Activated gamma-delta T cell (primary cell): ENCODE results near the gene MAML3.

Experiments
- DNase-seq: peaks from one replicate; lab custom pipeline; 2025; lab: John Stamatoyannopoulos, UW

MAML3 gene

DNA sequence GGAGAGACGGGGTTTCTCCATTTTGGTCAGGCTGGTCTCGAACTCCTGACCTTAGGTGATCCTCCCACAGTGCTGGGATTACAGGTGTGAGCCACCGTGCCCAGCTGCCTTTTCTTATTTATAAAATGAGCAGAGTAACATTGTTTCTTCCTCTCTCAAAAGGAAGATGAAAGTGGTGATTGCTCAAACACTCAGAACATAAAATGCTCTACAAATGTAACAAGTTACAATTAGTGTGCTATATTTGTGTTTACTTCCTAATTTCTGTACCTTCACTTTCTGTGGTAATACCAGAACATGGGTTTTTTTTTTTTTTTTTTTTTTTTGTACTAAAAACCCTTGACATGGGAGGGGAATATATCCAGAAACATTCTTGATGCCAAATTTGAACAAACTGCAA is 290.5 kb downstream of the MAML3 start:
- no peak for DNase-seq

DNA sequence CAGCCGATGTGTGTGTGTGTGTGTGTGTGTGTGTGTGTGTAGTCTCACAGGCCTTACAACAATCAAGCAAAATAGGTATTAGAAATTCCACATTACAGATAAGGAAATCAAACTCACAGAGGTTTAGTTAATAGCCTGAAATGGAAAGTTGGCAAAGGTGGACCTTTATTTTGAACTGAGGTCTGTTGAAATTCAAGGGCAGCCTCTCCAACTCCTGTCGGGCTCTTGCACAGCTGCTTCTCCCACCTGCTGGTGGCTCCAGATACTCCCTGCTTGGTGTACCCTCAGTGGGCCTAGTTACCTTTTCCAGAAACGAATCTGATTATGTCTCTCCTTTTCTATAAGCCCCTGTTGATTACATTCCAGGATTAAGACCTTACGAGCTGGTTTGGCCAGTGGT is 292.5 kb downstream of the MAML3 start:
- DNase-seq = no peak

DNA sequence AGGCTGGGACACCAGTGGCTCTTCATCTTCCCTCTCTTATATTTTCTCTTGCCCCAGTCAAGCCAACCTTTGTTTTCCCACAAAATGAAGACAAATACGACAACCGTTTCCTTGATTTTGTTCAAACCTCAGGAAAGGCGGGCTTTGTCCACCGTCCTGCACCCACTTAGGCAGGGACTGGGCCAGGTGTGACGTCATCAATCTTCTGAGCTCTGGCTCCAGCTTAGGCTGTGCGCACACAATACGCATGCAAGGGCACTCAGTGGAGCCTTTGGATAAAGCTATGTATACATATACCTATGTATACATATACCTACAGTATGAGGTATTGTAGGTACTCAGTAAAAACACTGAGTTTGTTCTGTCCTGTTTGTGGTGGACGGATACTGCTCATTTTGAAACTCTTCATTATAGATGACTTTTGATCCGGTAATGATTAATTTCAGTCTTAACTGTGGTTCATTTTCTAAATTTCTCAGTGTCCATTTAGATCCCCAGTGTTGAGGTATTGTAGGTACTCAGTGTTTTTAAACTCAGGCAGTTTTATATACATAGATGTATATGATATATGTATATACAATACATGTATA is 293.5 kb downstream of the MAML3 start:
- no peak for DNase-seq

DNA sequence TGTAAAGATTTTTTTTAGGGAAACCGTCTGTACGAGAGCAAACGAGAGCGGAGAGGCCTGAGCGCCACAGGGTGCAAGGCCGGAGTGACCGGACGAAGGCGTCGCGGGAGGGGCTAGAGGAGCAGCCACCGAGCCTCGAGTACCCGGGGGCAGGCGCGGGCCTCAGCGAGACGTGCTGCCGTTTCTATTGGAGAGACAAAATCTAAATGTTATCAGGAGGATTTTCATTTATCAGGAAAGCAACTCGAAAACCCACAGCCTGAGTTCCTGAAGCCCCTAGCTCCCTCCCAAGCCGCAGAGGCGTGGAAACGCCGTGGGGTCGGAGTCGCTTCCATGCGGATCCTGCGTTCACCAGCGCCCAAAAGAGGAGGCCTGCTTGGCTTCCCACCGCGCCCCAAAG is 294.1 kb downstream of the MAML3 start:
- DNase-seq = no peak

DNA sequence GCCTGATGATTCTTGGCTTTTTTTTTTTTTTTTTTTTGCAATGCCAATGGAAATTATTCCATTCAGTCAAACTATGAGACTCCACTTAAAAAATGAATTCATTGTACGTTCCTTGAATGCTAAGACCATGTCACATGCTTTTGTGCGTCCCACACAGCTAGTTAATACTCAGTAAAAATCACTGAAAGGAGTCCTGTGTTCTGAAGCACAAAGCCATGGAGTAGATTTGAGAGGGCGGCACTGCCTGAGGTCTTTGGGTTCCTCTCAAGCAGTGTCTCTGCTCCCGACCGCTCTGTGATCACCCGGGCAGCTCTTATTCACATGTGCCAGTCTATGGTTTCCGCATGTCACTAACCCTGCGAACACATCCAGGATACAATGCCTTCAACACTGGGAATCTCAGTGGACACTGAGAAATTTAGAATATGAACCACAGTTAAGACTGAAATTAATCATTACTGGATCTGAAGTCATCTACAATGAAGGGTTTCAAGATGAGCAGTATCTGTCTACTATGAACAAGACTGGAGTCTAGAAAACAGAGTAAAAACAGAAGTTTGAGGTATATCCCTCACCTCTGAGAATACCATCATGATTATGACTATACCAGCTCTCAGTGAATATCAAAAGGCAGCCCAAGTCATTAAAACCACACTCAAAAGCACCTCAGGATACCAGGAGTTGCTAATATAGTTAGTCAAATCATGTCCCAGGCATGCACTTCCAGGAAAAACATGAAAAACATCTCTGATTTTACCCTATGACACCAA is 295.4 kb downstream of the MAML3 start:
- no peak for DNase-seq

DNA sequence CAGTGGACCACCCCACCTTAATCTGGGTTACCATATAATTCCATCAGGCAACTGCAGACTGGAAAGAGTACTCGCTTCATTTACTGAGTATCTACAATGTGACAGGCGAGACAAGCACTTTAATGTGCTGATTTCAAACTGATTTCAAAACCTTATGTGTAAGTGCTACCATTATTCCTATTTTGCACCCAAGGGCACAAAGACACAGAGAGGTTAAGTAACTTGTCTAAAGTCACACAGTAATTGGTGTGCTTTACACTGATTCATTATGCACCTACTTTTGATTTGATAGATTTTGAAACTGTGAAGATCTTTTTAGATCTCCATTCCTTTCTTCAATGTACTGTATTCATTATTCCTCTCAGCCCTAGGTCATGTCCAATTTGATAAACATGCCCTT is 296.0 kb downstream of the MAML3 start:
- no peak for DNase-seq

DNA sequence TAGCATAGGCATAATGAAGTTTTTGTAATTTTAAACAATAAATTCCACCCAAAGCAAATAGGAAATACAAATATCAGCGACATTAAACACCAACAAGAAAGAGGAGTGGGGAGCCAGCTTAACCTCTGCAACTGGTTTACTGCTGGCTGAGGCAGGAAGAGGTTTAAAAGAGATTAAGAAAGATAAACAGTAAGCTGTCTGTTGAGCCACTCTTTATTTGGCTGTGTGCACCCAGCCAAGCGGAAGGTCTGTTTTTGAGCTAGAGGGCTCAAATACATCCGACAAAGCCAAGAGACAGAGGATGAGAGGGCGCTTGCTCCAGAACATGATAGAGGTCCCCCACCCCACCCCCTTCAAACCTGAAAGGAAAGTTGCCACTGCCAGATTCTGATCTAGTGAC is 297.0 kb downstream of the MAML3 start:
- no peak for DNase-seq

DNA sequence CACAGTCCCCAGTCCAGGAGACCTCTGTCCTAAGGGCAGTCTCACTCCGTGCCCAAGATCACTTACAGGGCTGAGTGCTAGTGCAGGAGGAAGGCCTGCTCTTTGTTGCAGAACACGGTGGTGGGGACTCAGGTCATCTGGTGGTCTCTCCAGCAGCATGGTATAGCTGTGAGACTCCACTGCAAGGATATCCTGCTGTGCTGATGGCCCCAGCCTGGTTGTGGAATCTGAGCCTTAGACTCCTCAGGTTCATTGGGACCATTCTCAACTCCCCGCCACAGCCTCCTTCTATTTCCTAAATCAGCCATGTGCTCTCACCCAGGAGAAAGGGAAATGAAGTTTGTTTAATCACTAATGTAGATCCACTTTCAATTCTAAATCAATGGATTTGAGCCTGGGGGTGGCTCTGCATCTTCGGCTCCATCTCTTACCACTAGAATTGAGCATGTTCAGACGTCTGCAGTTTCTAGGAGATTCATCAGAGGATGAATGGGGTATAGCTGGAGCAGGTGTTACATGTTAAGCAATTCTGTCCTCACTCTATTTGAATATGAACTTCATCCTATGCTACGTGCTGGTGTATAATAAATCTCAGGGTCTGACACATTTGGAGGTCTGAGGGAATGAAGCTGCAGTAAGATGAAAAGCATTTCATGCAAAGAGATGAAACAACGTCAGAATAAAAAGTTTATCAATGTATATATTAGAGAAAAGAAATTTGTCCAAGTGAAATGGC is 299.1 kb downstream of the MAML3 start:
- DNase-seq = no peak

DNA sequence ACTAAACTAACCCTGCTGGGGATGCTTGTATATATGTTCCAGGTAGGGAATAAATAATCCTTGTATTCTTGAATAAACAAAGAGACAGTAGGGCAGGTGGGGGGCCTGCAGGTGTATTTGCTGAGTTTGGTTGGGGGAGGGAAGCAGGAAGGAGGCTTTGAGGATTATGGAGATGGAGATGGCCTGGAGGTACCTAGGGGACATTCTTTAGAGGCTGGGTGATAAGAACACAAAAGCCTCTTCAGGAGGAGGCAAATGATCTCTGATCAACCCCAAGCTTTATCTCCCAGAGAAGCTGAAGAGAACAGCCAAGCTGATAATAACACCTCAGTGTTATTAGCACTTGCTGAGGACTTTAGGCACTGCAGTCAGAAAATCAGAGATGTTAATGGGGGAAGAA is 300.7 kb downstream of the MAML3 start:
- no peak for DNase-seq

DNA sequence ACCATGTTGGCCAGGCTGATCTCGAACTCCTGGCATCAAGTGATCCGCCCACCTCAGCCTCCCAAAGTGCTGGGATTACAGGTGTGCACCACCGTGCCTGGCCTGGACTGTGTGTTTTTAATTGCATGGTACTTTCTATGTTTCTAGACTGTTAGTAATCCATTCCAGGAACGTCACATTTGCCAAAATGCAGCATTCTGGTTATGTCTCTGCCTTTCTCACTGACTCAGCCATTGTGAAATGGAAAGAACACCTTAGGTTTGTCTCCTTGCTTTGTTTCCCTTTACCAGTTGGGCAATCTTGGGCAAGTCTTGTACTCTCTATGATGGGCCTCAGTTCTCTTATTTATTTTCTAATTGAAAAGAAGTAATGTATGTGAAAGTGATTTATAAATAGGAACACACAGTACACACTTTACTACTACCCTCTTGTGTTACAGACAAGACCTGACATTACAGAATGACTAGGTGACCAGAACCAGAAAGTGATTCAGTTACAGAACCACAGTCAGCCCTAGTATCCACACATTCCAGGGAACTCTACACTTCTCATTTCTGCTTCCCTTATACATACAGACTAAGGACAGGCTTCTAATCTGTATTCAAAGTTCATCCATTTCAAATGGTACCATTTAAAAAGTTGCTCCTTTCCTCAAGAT is 301.2 kb downstream of the MAML3 start:
- no peak for DNase-seq

DNA sequence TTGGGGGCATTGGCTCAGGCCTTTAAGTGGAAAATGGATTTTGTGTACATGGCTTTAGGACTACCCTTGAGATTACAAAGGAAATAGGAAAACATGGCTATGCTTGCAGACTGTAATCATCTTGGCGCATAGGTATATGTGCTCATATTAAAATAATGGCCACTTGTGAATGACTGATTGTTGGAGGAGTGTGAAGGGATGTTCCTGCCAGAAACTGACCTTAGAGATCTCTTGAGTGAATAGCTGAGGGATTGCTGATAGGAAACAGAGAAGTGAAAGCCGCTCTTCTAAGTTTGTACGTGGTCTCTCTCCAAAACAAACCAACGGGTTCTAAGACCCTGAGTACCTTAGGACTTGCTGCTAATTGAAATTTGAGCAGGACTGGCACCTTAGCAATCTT is 302.3 kb downstream of the MAML3 start:
- no peak for DNase-seq

DNA sequence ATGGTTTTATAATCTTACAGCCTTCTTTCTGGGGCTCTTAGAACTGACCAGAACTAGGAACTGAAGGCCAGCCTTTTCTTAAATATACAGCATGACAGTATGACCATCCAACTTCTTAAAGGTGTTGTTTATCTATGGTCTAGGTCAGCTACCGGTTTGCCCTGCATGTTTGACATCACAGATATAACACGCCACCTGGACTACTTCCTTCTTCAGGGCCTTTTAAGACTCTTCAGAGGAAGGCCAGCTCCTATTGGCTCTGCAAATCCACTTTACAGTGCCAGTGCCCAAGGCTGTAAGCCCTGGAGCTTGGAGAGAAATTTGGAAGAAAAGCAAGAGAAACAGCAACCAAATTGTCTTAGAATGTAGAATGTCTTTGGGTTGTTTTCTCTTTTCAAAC is 302.9 kb downstream of the MAML3 start:
- no peak for DNase-seq

DNA sequence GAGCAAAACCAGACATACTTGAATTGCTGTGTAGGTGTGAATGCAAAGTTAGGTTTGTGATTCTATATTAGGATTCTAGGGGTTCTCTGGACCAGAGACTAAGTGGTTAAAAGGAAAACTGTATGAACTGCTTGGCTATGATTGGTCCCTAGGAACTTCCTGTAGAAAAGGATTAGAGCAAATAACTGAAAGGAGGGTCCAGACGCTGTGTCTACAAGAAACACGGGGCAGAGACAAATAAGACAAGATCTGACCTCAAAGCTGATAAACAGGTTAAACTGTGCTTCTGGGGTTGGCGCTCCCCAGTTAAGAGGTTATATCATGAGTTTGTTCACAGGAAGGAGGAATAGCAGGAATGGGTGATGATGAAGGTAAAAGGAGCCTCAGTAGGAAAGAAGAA is 304.8 kb downstream of the MAML3 start:
- no peak for DNase-seq

DNA sequence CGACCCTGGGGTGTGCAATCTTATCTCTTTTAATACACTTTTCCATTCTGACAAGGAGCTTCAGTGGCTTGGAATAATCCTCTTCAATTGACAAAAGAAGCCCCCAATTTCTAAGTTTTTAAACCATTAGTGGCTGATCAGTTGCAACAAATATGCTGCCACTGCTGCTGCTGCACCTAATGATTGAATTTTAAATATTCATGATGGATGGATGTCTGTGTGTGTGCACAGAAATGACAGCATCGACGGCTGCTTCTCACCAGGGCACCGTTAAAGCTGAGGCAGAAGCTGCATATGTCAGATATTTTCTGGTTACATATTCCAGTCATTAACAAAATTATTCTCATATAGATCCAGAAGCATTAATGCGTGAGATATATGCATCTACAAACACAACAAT is 306.0 kb downstream of the MAML3 start:
- no peak for DNase-seq

DNA sequence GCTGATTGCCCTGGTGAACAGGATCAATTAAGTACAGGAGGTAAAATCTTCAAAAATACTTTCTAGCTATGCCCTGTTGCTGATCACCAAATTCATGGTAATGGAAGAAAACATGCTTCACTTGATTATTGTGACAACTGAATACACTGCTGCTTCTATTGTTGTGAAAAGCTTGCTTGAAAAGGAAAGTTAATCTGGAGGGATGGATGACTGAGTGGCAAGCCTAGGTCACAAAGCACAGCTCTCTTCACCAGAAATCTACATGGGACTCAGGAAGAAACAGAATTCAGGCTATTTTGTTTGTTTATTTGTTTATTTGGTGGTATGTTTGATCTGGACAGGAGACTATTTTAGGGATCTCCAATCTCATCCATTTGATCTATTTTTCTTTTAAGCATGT is 306.4 kb downstream of the MAML3 start:
- DNase-seq = no peak

DNA sequence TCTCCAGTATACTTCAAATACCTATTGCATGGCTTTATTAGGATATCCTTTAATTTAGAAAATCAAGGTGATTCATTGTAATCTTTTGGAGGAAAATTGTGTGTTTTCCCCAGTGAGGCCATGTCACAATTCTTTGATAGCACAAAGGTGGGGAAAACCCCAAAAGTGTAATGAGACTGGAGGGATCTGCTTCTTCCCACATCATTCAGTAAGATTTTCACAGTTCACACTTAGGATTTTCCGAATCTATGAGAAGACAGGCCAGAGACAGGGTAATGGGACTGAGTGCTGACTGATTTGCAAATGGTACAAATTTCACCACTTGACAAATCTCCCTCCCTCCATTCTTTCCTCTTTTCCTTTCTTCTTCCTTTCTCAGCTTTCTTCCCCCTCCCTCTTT is 307.2 kb downstream of the MAML3 start:
- DNase-seq = no peak

DNA sequence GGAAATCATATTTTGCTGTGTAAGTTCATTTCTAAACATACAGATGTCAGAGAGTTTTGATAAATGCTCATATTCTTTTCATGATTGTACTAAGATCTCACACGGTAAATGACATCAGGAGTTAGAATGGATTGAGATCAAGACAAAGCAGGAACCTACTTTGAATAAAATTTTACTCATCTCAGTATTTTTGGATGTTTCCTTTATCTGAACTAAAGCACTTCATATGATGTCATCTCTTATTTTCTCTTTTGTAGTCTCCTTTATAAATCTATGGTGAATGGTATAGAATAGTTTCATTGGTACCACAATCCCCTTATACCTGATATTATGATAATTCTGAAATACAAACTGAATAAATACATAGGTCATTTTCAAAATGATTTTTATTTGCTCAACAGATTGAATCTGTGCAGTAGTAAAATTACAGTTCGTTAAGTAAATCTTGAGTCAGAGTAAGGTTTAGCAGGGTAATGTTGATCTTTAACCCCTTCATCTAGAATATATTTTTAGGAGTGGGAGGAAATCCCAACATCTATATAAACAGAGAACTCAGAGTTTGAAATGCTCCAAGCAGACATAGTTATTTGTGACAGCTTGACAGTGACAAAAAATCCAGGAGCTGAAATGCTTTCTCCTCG is 308.4 kb downstream of the MAML3 start:
- DNase-seq = no peak

DNA sequence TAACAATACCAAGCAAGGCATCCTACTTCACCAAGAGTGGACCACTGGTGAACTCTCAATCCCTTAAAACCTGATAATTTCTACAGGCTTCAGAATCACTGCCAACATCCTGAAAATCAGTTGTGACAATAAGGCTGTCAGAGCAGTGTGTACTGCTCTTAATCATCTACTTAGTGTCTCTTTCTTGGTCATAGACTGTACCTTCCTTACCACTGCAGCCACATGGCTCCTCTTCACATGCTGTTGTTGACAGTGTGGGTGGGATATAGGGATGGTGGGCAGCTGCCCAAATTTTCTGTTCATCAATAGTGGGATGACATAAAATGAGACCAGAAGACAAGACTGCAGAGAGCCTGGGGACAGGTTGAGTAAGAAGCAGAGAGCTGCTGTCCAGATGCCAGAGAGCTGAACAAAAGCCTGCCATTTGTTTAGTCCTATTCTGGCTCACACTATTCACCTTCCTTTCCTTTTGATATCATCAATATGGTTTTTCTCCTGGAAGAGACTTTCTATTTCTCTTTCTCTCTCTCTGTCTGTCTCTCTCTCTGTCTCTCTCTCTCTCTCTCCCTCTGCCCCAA is 309.4 kb downstream of the MAML3 start:
- no peak for DNase-seq

DNA sequence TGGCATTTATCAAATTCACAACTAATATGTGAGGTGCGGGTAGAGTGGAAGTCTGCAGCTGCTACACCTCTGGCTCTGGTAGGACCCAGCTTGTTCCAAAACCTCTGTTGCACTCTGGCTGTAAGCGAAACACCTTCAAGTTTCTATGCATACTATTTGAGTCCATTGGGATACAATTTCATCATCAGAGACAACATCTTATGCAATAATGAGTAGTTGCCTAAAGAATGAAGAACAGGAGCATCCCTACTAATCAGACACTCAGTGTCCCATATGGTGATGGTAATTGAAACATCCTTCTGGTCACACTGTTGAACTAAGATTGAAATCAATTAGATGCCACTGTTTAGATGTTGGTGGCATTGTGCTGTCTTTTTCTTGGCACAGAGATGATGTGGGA is 309.9 kb downstream of the MAML3 start:
- no peak for DNase-seq

DNA sequence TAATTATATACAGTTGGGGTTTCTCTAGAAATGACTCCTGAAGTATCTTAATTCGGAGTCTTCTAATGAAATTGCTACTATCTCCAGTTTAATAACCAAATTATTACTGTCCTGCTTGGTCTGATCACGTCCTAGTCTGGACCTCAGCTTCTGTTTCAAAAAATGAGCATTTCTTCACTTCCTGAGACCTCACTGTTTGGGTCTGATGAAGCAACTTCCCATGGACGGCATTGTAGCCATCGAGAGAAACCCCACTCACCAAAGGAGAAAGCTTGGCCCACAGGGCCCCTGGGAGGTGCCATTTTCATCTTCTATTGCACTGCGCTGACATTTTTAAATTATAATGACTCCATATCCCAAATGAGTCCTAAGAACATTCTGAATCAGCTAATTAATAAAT is 310.3 kb downstream of the MAML3 start:
- no peak for DNase-seq

DNA sequence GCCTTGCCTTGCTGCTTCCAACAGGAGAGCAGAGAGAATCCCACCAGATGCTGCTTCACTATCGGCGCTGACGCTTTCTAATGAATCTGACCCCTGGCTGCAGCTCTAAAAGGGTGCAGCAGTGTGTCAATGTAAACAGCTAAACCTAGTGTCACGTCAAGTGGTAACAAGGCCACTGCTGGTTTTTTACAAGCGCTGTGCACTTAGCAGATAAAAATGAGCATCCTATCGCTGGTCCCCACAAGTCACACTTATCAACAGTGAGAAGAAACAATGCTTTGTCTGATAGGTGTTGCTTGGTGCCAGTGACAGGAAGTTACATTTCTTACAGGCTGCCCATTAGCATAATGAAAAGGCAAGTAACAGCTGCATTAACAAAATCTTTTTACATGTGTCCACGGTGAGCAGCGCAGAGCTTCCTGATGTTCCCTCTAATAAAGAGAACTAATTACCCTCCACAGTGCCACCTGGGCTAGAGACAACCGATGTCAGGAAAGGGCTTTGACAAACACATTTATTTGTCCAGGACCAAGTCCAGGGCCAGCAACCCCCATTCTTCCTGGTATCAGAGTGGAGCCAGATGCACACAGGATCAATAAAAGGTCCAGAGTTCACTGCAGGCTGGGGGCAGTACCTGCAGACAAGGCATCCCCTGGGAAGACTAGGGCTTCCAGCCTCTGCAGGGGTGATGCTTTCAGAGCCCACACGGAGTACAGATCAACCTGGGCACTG is 312.4 kb downstream of the MAML3 start:
- no peak for DNase-seq
